SK-N-SH treated with all-trans-retinoic acid at 6 μM for 48 hours (cell line): ENCODE results near the gene PRDM9.

Source experiments
- ATAC-seq: fragments of 200-7000 bp; cut with Tn5 transposase; 3 replicates; pipeline ENCODE4 v1.9.1; 2020; ENCODE audit warnings: mild to moderate bottlenecking, moderate library complexity
- CREB5 ChIP-seq: fragments of 250-450 bp; sonication (Bioruptor Pico); IDR thresholded peaks from 2 replicates; pipeline ENCODE4 v1.5.1; 2020; ENCODE audit warnings: low read depth, mild to moderate bottlenecking, moderate library complexity
- CSDC2 ChIP-seq: fragments of 250-450 bp; sonication (Bioruptor Pico); IDR thresholded peaks from 2 replicates; pipeline ENCODE4 v1.5.0; 2020; ENCODE audit warnings: mild to moderate bottlenecking, moderate library complexity
- ESRRG ChIP-seq: fragments of 250-450 bp; sonication (Bioruptor Pico); IDR thresholded peaks from 2 replicates; pipeline ENCODE4 v1.6.1; 2021; ENCODE audit warnings: mild to moderate bottlenecking
- ISL1 ChIP-seq: fragments of 250-450 bp; sonication (Bioruptor Pico); IDR thresholded peaks from 2 replicates; pipeline ENCODE4 v2.1.2; 2022; ENCODE audit warnings: mild to moderate bottlenecking, moderate library complexity
- OSR1 ChIP-seq: fragments of 250-450 bp; sonication (Bioruptor Pico); IDR thresholded peaks from 2 replicates; pipeline ENCODE4 v1.8.0; 2022; ENCODE audit warnings: moderate library complexity, mild to moderate bottlenecking, inconsistent platforms
- PATZ1 ChIP-seq: fragments of 250-450 bp; sonication (Bioruptor Pico); IDR thresholded peaks from 2 replicates; pipeline ENCODE4 v1.8.0; 2020; ENCODE audit warnings: mild to moderate bottlenecking, moderate library complexity, borderline replicate concordance
- PPARA ChIP-seq: fragments of 250-450 bp; sonication (Bioruptor Pico); IDR thresholded peaks from 2 replicates; pipeline ENCODE4 v1.5.0; 2020; ENCODE audit warnings: mild to moderate bottlenecking, borderline replicate concordance
- RARB ChIP-seq: fragments of 250-450 bp; sonication (Bioruptor Pico); IDR thresholded peaks from 2 replicates; pipeline ENCODE4 v1.8.0; 2021; ENCODE audit warnings: mild to moderate bottlenecking, moderate library complexity
- SNAI2 ChIP-seq: fragments of 250-450 bp; sonication (Bioruptor Pico); IDR thresholded peaks from 2 replicates; pipeline ENCODE4 v1.5.0; 2020; ENCODE audit warnings: mild to moderate bottlenecking, moderate library complexity
- TSHZ2 ChIP-seq: fragments of 250-450 bp; sonication (Bioruptor Pico); IDR thresholded peaks from 2 replicates; pipeline ENCODE4 v1.5.0; 2020; ENCODE audit warnings: mild to moderate bottlenecking, moderate library complexity
- ZC3H10 ChIP-seq: fragments of 250-450 bp; sonication (Bioruptor Pico); IDR thresholded peaks from 2 replicates; pipeline ENCODE4 v1.5.1; 2021; ENCODE audit warnings: mild to moderate bottlenecking, moderate library complexity
- ZFP3 ChIP-seq: fragments of 250-450 bp; sonication (Bioruptor Pico); IDR thresholded peaks from 2 replicates; pipeline ENCODE4 v1.5.0; 2020; ENCODE audit warnings: mild to moderate bottlenecking, moderate library complexity
- ZFP30 ChIP-seq: fragments of 450-650 bp; formaldehyde crosslinking; IDR thresholded peaks from 2 replicates; pipeline ENCODE4 v1.5.0; 2022; ENCODE audit warnings: mild to moderate bottlenecking, moderate library complexity
- ZNF70 ChIP-seq: fragments of 450-650 bp; formaldehyde crosslinking; IDR thresholded peaks from 2 replicates; pipeline ENCODE4 v1.5.0; 2020; ENCODE audit warnings: mild to moderate bottlenecking, moderate library complexity
- TF ChIP-seq, protein P1 (sequence below): fragments of 250-450 bp; sonication (Bioruptor Pico); IDR thresholded peaks from 2 replicates; pipeline ENCODE4 v1.5.1; 2021; ENCODE audit warnings: mild to moderate bottlenecking, moderate library complexity
- TF ChIP-seq, protein P2 (sequence below): fragments of 250-450 bp; sonication (Bioruptor Pico); IDR thresholded peaks from 2 replicates; pipeline ENCODE4 v1.8.0; 2021; ENCODE audit warnings: low read depth, mild to moderate bottlenecking, moderate library complexity, borderline replicate concordance

Gene PRDM9

DNA sequence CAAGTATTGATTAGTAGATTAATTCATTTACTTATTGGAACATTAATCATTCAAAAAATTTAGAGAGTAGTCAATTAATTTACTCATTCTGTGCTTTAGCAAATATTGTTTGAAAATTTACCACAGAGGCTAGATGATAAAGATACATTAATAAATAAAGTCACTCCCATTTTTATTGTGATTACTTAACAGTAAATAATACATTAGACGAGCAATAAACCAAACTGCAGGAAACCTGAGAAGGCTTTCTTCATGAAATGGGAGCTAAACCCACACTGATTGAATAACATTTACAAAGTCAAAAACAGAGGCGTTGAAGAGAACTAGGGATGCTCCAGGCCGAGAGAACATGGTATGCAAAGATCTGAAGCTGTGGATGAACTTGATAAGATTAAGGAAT lies 38.8 kb upstream of the PRDM9 start (continued):
- TF ChIP-seq TSHZ2 (CRISPR knock-in tag) (no peak), OSR1 (no peak)

DNA sequence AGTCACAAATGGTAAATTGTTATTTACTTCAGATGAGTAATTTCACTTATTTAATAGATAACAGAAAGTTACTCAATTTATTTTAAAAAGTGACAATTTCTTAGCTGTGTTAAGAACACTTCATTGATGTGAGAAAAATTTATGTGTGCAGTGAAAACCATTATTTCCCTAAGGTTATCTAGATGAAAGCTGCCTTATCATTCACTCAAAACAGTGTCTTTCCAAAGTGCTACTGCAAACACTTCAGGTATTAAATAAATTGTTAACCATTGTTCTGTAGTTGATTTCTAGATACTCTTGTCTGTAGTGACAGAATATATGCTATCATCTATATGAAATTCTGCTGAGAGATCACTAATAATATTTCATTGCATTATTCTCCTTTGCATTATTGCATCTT lies 33.5 kb upstream of the PRDM9 start:
- ATAC-seq = no peak
- TF ChIP-seq, protein P1, sequence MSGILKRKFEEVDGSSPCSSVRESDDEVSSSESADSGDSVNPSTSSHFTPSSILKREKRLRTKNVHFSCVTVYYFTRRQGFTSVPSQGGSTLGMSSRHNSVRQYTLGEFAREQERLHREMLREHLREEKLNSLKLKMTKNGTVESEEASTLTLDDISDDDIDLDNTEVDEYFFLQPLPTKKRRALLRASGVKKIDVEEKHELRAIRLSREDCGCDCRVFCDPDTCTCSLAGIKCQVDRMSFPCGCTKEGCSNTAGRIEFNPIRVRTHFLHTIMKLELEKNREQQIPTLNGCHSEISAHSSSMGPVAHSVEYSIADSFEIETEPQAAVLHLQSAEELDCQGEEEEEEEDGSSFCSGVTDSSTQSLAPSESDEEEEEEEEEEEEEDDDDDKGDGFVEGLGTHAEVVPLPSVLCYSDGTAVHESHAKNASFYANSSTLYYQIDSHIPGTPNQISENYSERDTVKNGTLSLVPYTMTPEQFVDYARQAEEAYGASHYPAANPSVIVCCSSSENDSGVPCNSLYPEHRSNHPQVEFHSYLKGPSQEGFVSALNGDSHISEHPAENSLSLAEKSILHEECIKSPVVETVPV (CRISPR knock-in tag) = no peak
- TF ChIP-seq PPARA (no peak), ZFP3 (no peak), ESRRG (no peak), CREB5 (CRISPR knock-in tag) (no peak), SNAI2 (CRISPR knock-in tag) (no peak), PATZ1 (CRISPR knock-in tag) (no peak), RARB (no peak), ISL1 (no peak), ZC3H10 (CRISPR knock-in tag) (no peak), ZNF70 (CRISPR knock-in tag) (no peak), TSHZ2 (CRISPR knock-in tag) (no peak)
- TF ChIP-seq, protein P2, sequence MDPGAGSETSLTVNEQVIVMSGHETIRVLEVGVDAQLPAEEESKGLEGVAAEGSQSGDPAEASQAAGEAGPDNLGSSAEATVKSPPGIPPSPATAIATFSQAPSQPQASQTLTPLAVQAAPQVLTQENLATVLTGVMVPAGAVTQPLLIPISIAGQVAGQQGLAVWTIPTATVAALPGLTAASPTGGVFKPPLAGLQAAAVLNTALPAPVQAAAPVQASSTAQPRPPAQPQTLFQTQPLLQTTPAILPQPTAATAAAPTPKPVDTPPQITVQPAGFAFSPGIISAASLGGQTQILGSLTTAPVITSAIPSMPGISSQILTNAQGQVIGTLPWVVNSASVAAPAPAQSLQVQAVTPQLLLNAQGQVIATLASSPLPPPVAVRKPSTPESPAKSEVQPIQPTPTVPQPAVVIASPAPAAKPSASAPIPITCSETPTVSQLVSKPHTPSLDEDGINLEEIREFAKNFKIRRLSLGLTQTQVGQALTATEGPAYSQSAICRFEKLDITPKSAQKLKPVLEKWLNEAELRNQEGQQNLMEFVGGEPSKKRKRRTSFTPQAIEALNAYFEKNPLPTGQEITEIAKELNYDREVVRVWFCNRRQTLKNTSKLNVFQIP (CRISPR knock-in tag) = no peak
- TF ChIP-seq, all 23 proteins: peak for 0

DNA sequence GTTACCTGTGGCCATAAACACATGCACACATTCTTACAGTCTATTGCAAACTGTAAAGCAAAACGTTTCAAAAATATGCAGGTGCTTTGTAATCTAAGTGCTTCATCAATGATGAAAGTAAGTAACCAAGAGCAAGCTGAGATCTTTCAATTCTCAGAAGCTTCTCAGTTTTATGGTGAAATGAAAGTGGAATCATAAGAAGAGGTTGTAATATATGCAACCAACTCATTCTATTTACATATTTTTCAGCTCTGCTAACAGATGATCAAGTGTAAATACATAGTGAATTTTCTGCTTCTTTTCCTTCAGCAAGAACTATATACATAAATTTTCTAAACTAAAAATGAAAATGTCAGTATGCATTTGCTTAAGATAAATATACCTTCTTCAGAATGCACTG lies 33.1 kb upstream of the PRDM9 start:
- no peak for ATAC-seq
- no peak for TF ChIP-seq TSHZ2 (CRISPR knock-in tag)
- no peak for TF ChIP-seq ZFP30 (CRISPR knock-in tag)
- TF ChIP-seq RARB = no peak
- no peak for TF ChIP-seq CSDC2
- TF ChIP-seq, protein P1 (CRISPR knock-in tag) = no peak
- TF ChIP-seq, all 23 proteins: peak for 0
